Right lobe of liver (tissue), 6 donors: ENCODE data around the gene CILP. TPM values are rescaled to one million over a fixed set of nuclear protein-coding genes. Genes with fewer than 3 reads are reported as not detected.

ENCODE experiments used
- ATAC-seq, 4 donors: fragments of 200-7000 bp; cut with Tn5 transposase; one replicate each; pipeline ENCODE4 v1.9.1; 2020; ENCODE audit warnings: mild to moderate bottlenecking in 4 of 4, moderate library complexity in 4 of 4
- DNase-seq, 3 donors: peaks; one replicate each; pipeline ENCODE4 v3.0.0-alpha.2; 2020
- H3K27ac ChIP-seq, 3 donors: fragments of 200-600 bp; one replicate each; pipeline ENCODE4 v1.8.0; 2022
- H3K27me3 ChIP-seq, 2 donors: fragments of 200-600 bp; one replicate each; pipeline ENCODE4 v1.8.0; 2022
- H3K36me3 ChIP-seq, 4 donors: fragments of 200-600 bp; sonication (generic) in 1 of 4; one replicate each; pipeline versions ENCODE4 v1.5.1 to v1.8.0; 2017 to 2022; ENCODE audit warnings: control low read depth in 1 of 4
- H3K4me1 ChIP-seq, 4 donors: fragments of 200-600 bp; sonication (generic) in 1 of 4; one replicate each; pipeline versions ENCODE4 v1.5.1 to v1.8.0; 2017 to 2022; ENCODE audit warnings: control low read depth in 1 of 4
- H3K4me3 ChIP-seq, 3 donors: fragments of 200-600 bp; one replicate each; pipeline ENCODE4 v1.8.0; 2022
- H3K9me3 ChIP-seq, 4 donors: fragments of 200-600 bp; sonication (generic) in 1 of 4; one replicate each; pipeline versions ENCODE4 v1.5.1 to v1.8.0; 2017 to 2022; ENCODE audit warnings: control low read depth in 1 of 4
- POLR2A ChIP-seq: fragments of 450-650 bp; IDR thresholded peaks from one replicate; pipeline ENCODE4 v1.6.1; 2017; ENCODE audit warnings: antibody characterized with exemption, mild to moderate bottlenecking
- WGBS: methylation state at CpG from one replicate; pipeline ENCODE4 v1.1.6; 2018; ENCODE audit warnings: low coverage, low lambda C conversion rate; ENCODE audit not compliant: insufficient coverage; ENCODE audit errors: missing lambda C conversion rate; 5-methylcytosine and 5-hydroxymethylcytosine counted together
- intact Hi-C, 2 donors: fragments of 100-400 bp; cut with DNase I; formaldehyde crosslinking; loops; one replicate each; pipeline versions ENCODE4 v1.11.2 to v1.14.1; 2022
- total RNA-seq, 6 experiments: library from RNA; depleted of rRNA in 2 of 6; stranded (reverse); fragments of >200 nt in 2 of 6; fragmentation: NEBNext Ultra II Directional in 3 of 6; extraction: Animal tissue kit (Norgen Biotek cat#: 25700) in 3 of 6; gene quantifications; one replicate each; pipeline versions ENCODE4 v1.1.0 to v1.2.4, GENCODE V29; 2016 to 2023
- TF ChIP-seq, protein P1 (sequence below), 4 donors: fragments of 200-600 bp in 3 of 4; fragments of 450-650 bp in 1 of 4; IDR thresholded peaks; one replicate each; pipeline versions ENCODE4 v1.5.1 to v1.8.0; 2016 to 2022; ENCODE audit warnings: antibody characterized with exemption in 4 of 4, mild to moderate bottlenecking in 2 of 4
- donor health status: DM: no; HTN: yes; CAD: no.
- donor health status: DM: no; HTN: no; CAD: no.
- donor health status: DM: no; HTN: no; CAD: no.
- donor health status: DM: no; HTN: yes; CAD: no.
- donor health status: DM: no; HTN: yes; CAD: no.

The CILP gene
- total RNA-seq, 6 experiments from 2014 or later, result 0.46 to 2.5 (median 0.99) TPM

- Histone ChIP-seq H3K9me3 (no peaks in the 10 kb centered on the region), H3K27me3 (no peaks in the 10 kb centered on the region), H3K36me3 (peaks cover 0 to 30% (median 13%) of the 10 kb centered on the region in 4 donors), H3K4me3 (no peak overlapping the region), H3K4me1 (no peaks in the 10 kb centered on the region), H3K27ac (no peak overlapping the region)
- DNase-seq, result no peak
- intact Hi-C loops, result no loop called here
- no peak for ATAC-seq
- TF ChIP-seq POLR2A, result no peak
- TF ChIP-seq, protein P1, sequence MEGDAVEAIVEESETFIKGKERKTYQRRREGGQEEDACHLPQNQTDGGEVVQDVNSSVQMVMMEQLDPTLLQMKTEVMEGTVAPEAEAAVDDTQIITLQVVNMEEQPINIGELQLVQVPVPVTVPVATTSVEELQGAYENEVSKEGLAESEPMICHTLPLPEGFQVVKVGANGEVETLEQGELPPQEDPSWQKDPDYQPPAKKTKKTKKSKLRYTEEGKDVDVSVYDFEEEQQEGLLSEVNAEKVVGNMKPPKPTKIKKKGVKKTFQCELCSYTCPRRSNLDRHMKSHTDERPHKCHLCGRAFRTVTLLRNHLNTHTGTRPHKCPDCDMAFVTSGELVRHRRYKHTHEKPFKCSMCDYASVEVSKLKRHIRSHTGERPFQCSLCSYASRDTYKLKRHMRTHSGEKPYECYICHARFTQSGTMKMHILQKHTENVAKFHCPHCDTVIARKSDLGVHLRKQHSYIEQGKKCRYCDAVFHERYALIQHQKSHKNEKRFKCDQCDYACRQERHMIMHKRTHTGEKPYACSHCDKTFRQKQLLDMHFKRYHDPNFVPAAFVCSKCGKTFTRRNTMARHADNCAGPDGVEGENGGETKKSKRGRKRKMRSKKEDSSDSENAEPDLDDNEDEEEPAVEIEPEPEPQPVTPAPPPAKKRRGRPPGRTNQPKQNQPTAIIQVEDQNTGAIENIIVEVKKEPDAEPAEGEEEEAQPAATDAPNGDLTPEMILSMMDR (IDR thresholded peaks at IDR 0.05), result no peak
- WGBS, result 44% methylated on average over 4 of the region's 5 CpGs
Measured at GRCh38 chr15:65258375-65259262, 47.3 kb upstream of the CILP start.

DNA sequence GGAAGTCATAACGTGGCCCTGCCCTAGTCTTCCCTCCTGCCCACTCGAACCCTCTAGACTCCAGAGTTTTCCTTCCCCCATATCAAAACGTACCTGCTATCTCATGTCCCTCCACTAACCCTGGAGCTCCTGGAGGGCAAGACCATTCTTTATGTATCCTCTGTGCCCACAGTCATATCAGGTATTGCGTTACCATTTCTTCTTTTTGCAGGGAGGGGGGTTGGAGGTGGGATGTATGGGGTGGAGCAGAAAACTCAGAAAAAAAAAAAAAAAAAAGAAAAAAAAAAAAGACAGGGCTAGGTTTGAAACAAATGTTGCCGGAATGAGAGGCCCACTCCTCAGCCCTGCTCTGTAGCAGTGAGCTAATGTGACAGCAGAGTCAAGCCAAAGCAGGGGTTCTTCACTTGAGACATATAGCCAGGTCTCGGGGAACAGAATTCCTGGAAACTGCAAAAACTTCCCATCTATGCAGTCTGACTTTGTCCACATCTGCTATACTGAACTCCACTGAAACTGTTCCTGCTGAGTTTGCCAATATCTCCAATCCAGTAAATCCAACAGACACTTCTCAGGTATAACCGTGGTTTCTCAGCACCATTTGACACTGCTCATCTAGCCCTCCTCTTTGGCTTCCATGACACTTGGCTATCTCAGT lies 44.3 kb upstream of the CILP start:
- H3K36me3 ChIP-seq, result peaks cover 0 to 22% (median 8%) of the 10 kb centered on the region in 4 donors
- DNase-seq (no peak), ATAC-seq (no peak)
- H3K27ac ChIP-seq, result no peak overlapping the region
- no peaks in the 10 kb centered on the region for H3K9me3 ChIP-seq
- H3K27me3 ChIP-seq, result no peaks in the 10 kb centered on the region
- WGBS, result 86% methylated on average over 6 of the region's 7 CpGs
- intact Hi-C loops, result no loop called here
- no peaks in the 10 kb centered on the region for H3K4me1 ChIP-seq
- TF ChIP-seq, protein P1 (IDR thresholded peaks at IDR 0.05), result no peak
- no peak for TF ChIP-seq POLR2A
- no peak overlapping the region for H3K4me3 ChIP-seq

DNA sequence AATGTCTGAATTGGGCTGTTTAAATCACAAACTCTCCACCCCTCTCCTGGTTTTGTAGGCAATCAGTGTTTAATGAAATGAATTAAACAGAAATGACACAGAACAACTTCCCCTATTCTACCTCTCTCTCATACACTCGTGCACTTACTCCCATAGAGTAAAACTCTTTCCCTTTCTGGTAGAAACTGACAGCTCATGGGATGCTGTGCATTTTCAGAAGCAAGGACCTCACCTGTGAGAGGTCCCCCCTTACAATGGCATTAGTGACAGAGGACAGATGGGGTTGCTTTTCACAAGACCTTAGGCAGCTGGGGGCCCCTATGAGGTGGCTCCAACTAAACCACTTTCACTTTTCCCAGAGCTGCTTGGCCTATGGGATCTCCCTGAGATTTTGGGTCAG lies 43.5 kb upstream of the CILP start:
- no peak overlapping the region for H3K27ac ChIP-seq
- no peaks in the 10 kb centered on the region for H3K9me3 ChIP-seq
- 50% methylated on average over 1 of the region's 1 CpG for WGBS
- ATAC-seq, result no peak
- no peaks in the 10 kb centered on the region for H3K4me1 ChIP-seq
- TF ChIP-seq POLR2A, result no peak
- TF ChIP-seq, protein P1 (IDR thresholded peaks at IDR 0.05), result no peak
- DNase-seq, result no peak
- H3K4me3 ChIP-seq, result no peak overlapping the region
- intact Hi-C loops, result no loop called here
- peaks cover 0 to 14% (median 3%) of the 10 kb centered on the region in 4 donors for H3K36me3 ChIP-seq
- no peaks in the 10 kb centered on the region for H3K27me3 ChIP-seq

DNA sequence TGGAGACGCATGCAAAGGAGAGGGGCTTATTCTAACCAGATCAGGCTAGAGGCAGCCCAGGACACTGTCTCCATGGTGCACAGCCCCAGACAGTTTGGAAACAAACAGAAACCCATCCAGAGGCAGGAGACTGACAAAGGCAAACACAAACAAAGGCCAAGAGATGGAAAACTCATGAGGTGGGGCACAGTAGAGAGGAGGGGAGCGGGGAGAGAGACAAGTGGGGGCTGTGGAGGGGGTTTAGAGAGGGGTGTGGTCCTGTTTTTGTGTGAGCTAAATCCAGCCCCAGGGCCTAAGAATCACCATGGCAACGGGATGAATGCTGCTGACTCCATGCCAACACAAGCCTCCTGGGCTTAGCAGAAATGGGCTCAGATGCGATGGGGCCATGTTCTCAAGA lies 43.1 kb upstream of the CILP start:
- H3K27me3 ChIP-seq, result no peaks in the 10 kb centered on the region
- no peaks in the 10 kb centered on the region for H3K4me1 ChIP-seq

More for the DNA sequence above, 43.1 kb upstream of the CILP start:
- no peak for ATAC-seq
- TF ChIP-seq, protein P1 (IDR thresholded peaks at IDR 0.05), result no peak
- no peak for TF ChIP-seq POLR2A
- Histone ChIP-seq H3K36me3 (peaks cover 0 to 10% (median 1%) of the 10 kb centered on the region in 4 donors), H3K9me3 (no peaks in the 10 kb centered on the region), H3K27ac (no peak overlapping the region), H3K4me3 (no peak overlapping the region)
- DNase-seq, result no peak
- 50% methylated on average over 2 of the region's 4 CpGs for WGBS
- intact Hi-C loops, result no loop called here
